WERI-Rb-1 (cell line): ENCODE measurements around the gene RASSF7.

ENCODE experiments used
- DNase-seq: peaks from one replicate; pipeline ENCODE4 v3.0.0-alpha.2; 2020
- H3K27ac ChIP-seq: fragments of 250-450 bp; sonication (Bioruptor Pico); 2 replicates; pipeline ENCODE4 v1.5.1; 2020; ENCODE audit warnings: mild to moderate bottlenecking, moderate library complexity
- H3K27me3 ChIP-seq: fragments of 250-450 bp; sonication (Bioruptor Pico); 2 replicates; pipeline ENCODE4 v1.5.1; 2021; ENCODE audit warnings: mild to moderate bottlenecking, low read depth, moderate library complexity; ENCODE audit not compliant: insufficient read depth, severe bottlenecking
- H3K36me3 ChIP-seq: fragments of 250-450 bp; sonication (Bioruptor Pico); 2 replicates; pipeline ENCODE4 v1.5.1; 2020; ENCODE audit warnings: mild to moderate bottlenecking, moderate library complexity
- H3K4me3 ChIP-seq: 2 replicates; pipeline ENCODE4 v1.5.1; 2011; ENCODE audit warnings: low read depth, mild to moderate bottlenecking, control low read depth, low read length
- H3K9me3 ChIP-seq: fragments of 250-450 bp; sonication (Bioruptor Pico); 2 replicates; pipeline ENCODE4 v1.5.1; 2021; ENCODE audit warnings: mild to moderate bottlenecking, moderate library complexity; ENCODE audit not compliant: severe bottlenecking
- CTCF ChIP-seq: IDR thresholded peaks from 2 replicates; pipeline ENCODE4 v1.5.1; 2011; ENCODE audit warnings: low read depth, mild to moderate bottlenecking, control low read depth, inconsistent platforms, low read length

RASSF7 gene

GRCh38 chr11:558503-558902 is 2.3 kb upstream of the RASSF7 start:
- no peak overlapping the region for H3K27ac ChIP-seq
- H3K36me3 ChIP-seq, result peaks cover 4% of the 10 kb centered on the region
- H3K9me3 ChIP-seq, result no peaks in the 10 kb centered on the region
- no peak for TF ChIP-seq CTCF
- no peak for DNase-seq
- peaks cover 19% of the 10 kb centered on the region for H3K27me3 ChIP-seq
- no peak overlapping the region for H3K4me3 ChIP-seq

GRCh38 chr11:559020-559620 is 1.6 kb upstream of the RASSF7 start:
- Histone ChIP-seq H3K4me3 (no peak overlapping the region), H3K36me3 (peaks cover 4% of the 10 kb centered on the region), H3K27ac (no peak overlapping the region), H3K9me3 (no peaks in the 10 kb centered on the region), H3K27me3 (peaks cover 19% of the 10 kb centered on the region)
- peak; percentile 24 for TF ChIP-seq CTCF
- DNase-seq, result no peak

- Histone ChIP-seq H3K9me3 (no peaks in the 10 kb centered on the region), H3K27me3 (peaks cover 19% of the 10 kb centered on the region), H3K36me3 (peaks cover 4% of the 10 kb centered on the region), H3K4me3 (peak overlapping the region; percentile 48), H3K27ac (no peak overlapping the region)
- TF ChIP-seq CTCF, result no peak
- no peak for DNase-seq
Observed at GRCh38 chr11:559712-560304, 962 bp upstream of the RASSF7 start.

GRCh38 chr11:561148-562003 is 606 bp downstream of the RASSF7 start:
- peaks cover 4% of the 10 kb centered on the region for H3K36me3 ChIP-seq
- no peak for DNase-seq
- no peak for TF ChIP-seq CTCF
- H3K27ac ChIP-seq, result peak overlapping the region; percentile 60
- peak overlapping the region; percentile 53 for H3K4me3 ChIP-seq
- H3K9me3 ChIP-seq, result no peaks in the 10 kb centered on the region
- H3K27me3 ChIP-seq, result peaks cover 9% of the 10 kb centered on the region

GRCh38 chr11:562046-562645 is 1.4 kb downstream of the RASSF7 start:
- TF ChIP-seq CTCF, result no peak
- no peak overlapping the region for H3K4me3 ChIP-seq

More at GRCh38 chr11:562046-562645, 1.4 kb downstream of the RASSF7 start:
- Histone ChIP-seq H3K36me3 (peaks cover 4% of the 10 kb centered on the region), H3K27me3 (peaks cover 1% of the 10 kb centered on the region), H3K9me3 (no peaks in the 10 kb centered on the region), H3K27ac (no peak overlapping the region)
- no peak for DNase-seq
